DND-41 (cell line): ENCODE data around the gene NUDT21.
"Not testable (repeated sequence)": the region's sequence is repeated elsewhere in the genome, so short reads cannot be mapped to it uniquely, and the experiment has no call there.

Experiments used
- ATAC-seq: fragments of 200-7000 bp; cut with Tn5 transposase; 3 replicates; pipeline ENCODE4 v1.9.1; 2021; ENCODE audit warnings: low read depth; ENCODE audit not compliant: insufficient read depth
- DNase-seq: peaks from one replicate; pipeline ENCODE4 v3.0.0-alpha.2; 2020
- H2AFZ ChIP-seq: 2 replicates; pipeline ENCODE4 v1.6.0; 2012; ENCODE audit warnings: low read depth, low read length
- H3K27ac ChIP-seq: 2 replicates; pipeline ENCODE4 v1.5.1; 2012; ENCODE audit warnings: low read length, inconsistent platforms
- H3K27me3 ChIP-seq: fragments of 200-600 bp; sonication (generic); 2 replicates; pipeline ENCODE4 v1.6.0; 2012; ENCODE audit warnings: low read length, mild to moderate bottlenecking, inconsistent platforms; ENCODE audit not compliant: insufficient read depth, poor library complexity
- H3K36me3 ChIP-seq: 2 replicates; pipeline ENCODE4 v1.5.1; 2012; ENCODE audit warnings: low read length, inconsistent platforms; ENCODE audit not compliant: insufficient read depth
- H3K4me1 ChIP-seq: 2 replicates; pipeline ENCODE4 v1.5.1; 2012; ENCODE audit warnings: mild to moderate bottlenecking, low read length; ENCODE audit not compliant: insufficient read depth
- H3K4me2 ChIP-seq: 2 replicates; pipeline ENCODE4 v1.6.0; 2012; ENCODE audit warnings: mild to moderate bottlenecking, moderate library complexity, low read length, inconsistent platforms; ENCODE audit not compliant: insufficient read depth
- H3K4me3 ChIP-seq, 2 experiments: fragments of 200-600 bp in 1 of 2; shearing (Covaris generic) in 1 of 2; 2 replicates each; pipeline ENCODE4 v1.5.1; 2012 to 2016; ENCODE audit warnings: inconsistent platforms in 2 of 2, low read length in 2 of 2, mild to moderate bottlenecking in 2 of 2, low read depth in 1 of 2, moderate library complexity in 1 of 2
- H3K79me2 ChIP-seq: 2 replicates; pipeline ENCODE4 v1.6.0; 2012; ENCODE audit warnings: low read length, inconsistent platforms; ENCODE audit not compliant: insufficient read depth
- H3K9ac ChIP-seq: 2 replicates; pipeline ENCODE4 v1.6.0; 2012; ENCODE audit warnings: low read depth, mild to moderate bottlenecking, inconsistent platforms, low read length, moderate library complexity
- H3K9me3 ChIP-seq: 2 replicates; pipeline ENCODE4 v1.5.1; 2012; ENCODE audit warnings: low read length, moderate library complexity, mild to moderate bottlenecking, inconsistent platforms; ENCODE audit not compliant: insufficient read depth, severe bottlenecking
- H4K20me1 ChIP-seq: 2 replicates; pipeline ENCODE4 v1.6.0; 2012; ENCODE audit warnings: low read length; ENCODE audit not compliant: insufficient read depth
- CTCF ChIP-seq: IDR thresholded peaks from 2 replicates; pipeline ENCODE4 v1.5.1; 2012; ENCODE audit warnings: borderline replicate concordance, low read length, moderate library complexity, mild to moderate bottlenecking; ENCODE audit not compliant: poor library complexity, severe bottlenecking; ENCODE audit errors: extremely low read depth
- EZH2 ChIP-seq: IDR thresholded peaks from 3 replicates; pipeline ENCODE4 v1.6.1; 2012; ENCODE audit warnings: borderline replicate concordance, low read depth, mild to moderate bottlenecking, moderate library complexity, low read length, inconsistent platforms; ENCODE audit not compliant: severe bottlenecking

The NUDT21 gene

DNA sequence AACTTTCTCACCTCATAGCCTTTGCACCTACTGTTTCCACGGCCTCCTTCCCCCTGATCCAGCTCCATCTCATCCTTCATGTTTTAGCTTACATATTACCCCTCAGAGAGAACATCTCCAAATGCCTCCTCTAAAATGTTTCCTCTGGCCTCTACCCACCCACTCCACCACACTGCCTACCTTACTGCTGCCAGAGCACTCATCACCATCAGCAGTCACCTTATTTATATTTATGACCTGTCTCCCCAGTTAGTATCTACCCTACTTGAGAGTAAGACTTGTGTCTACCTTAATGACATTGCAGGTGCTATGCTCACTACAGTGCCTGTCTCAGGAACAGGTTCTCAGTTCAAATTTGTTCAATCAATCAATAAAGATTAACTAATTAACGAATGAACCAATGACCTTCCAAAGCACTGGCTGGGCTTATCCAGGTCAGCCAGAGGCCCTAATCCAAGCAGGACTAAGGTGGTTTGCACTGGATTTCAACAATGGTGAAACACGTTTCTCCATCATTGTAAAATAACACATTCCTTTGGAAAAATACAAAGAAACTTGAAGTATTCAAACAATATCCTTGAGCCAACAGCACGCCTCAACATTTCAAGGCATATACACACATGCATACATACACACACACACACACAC, 66.9 kb downstream of the NUDT21 start:
- no peak for ATAC-seq
- H2AFZ ChIP-seq, result no peak overlapping the region
- no peak overlapping the region for H3K27ac ChIP-seq
- DNase-seq, result no peak
- peaks cover 98% of the 10 kb centered on the region for H3K36me3 ChIP-seq
- no peaks in the 10 kb centered on the region for H3K79me2 ChIP-seq
- no peaks in the 10 kb centered on the region for H4K20me1 ChIP-seq
- H3K27me3 ChIP-seq, result no peaks in the 10 kb centered on the region
- H3K4me1 ChIP-seq, result no peaks in the 10 kb centered on the region
- no peak overlapping the region for H3K4me3 ChIP-seq
- no peak overlapping the region for H3K9ac ChIP-seq
- H3K4me2 ChIP-seq, result no peak overlapping the region
- TF ChIP-seq EZH2 (no peak), CTCF (no peak)
- H3K9me3 ChIP-seq, result peaks cover 12% of the 10 kb centered on the region

GRCh38 chr16:56382901-56383355, 68.2 kb downstream of the NUDT21 start:
- H3K79me2 ChIP-seq, result no peaks in the 10 kb centered on the region
- no peak for TF ChIP-seq CTCF
- TF ChIP-seq EZH2, result no peak
- no peak overlapping the region for H3K27ac ChIP-seq
- no peak overlapping the region for H2AFZ ChIP-seq
- H3K36me3 ChIP-seq, result peaks cover 89% of the 10 kb centered on the region
- no peak for ATAC-seq
- H3K9ac ChIP-seq, result no peak overlapping the region
- no peaks in the 10 kb centered on the region for H4K20me1 ChIP-seq
- no peak overlapping the region for H3K4me3 ChIP-seq
- H3K4me2 ChIP-seq, result no peak overlapping the region
- DNase-seq, result no peak
- H3K4me1 ChIP-seq, result no peaks in the 10 kb centered on the region
- no peaks in the 10 kb centered on the region for H3K27me3 ChIP-seq
- peaks cover 12% of the 10 kb centered on the region for H3K9me3 ChIP-seq

DNA sequence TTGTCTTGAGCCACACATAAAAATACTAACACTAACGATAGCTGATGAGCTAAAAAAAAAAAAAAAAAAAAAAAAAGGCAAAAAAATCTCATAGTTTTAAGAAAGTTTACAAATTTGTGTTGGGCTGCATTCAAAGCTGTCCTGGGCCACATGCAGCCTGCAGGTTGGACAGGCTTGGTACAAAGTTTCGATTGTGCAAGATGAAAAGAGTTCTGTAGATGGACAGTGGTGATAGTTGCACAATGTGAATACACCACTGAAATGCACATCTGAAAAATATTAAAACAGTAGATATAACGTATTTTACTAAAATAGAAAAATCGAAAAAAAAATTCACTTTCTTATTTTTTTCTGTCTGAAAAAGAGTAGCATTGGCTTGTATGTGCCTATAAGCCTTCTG, 68.7 kb downstream of the NUDT21 start:
- H3K79me2 ChIP-seq, result 0 out of 2 replicates have a peak, but pooled peaks cover 2% of the 10 kb centered on the region
- no peak for DNase-seq
- H3K36me3 ChIP-seq, result peaks cover 84% of the 10 kb centered on the region
- H3K27me3 ChIP-seq, result no peaks in the 10 kb centered on the region
- H4K20me1 ChIP-seq, result no peaks in the 10 kb centered on the region
- TF ChIP-seq CTCF (no peak), EZH2 (no peak)
- H3K4me2 ChIP-seq, result no peak overlapping the region
- no peak overlapping the region for H3K4me3 ChIP-seq
- H2AFZ ChIP-seq, result no peak overlapping the region
- H3K4me1 ChIP-seq, result no peaks in the 10 kb centered on the region
- ATAC-seq, result no peak
- H3K27ac ChIP-seq, result no peak overlapping the region
- H3K9me3 ChIP-seq, result peaks cover 12% of the 10 kb centered on the region
- H3K9ac ChIP-seq, result no peak overlapping the region

- not testable (repeated sequence) for H4K20me1 ChIP-seq, H3K27ac ChIP-seq, ATAC-seq, H3K9ac ChIP-seq, H3K79me2 ChIP-seq, H3K4me3 ChIP-seq, H3K4me2 ChIP-seq, H2AFZ ChIP-seq, H3K4me1 ChIP-seq, DNase-seq, H3K27me3 ChIP-seq
- Histone ChIP-seq H3K36me3 (peaks cover 69% of the 10 kb centered on the region), H3K9me3 (peaks cover 12% of the 10 kb centered on the region)
These were observed 70.2 kb downstream of the NUDT21 start for GRCh38 chr16:56380778-56381485.
